Stimulated activated CD4-positive, alpha-beta T cell treated with anti-CD3 and anti-CD28 coated beads, Interleukin-4, amount 100 ng/mL, for 24 hours (primary cell): ENCODE data around the gene FGFRL1.
"Not testable (repeated sequence)": the region's sequence is repeated elsewhere in the genome, so short reads cannot be mapped to it uniquely, and the experiment has no call there.

ENCODE experiments used
- DNase-seq: peaks from one replicate; pipeline ENCODE4 v3.0.0-alpha.2; 2020

Gene FGFRL1

GRCh38 chr4:1041936-1042330 is 30.5 kb downstream of the FGFRL1 start:
- DNase-seq = no peak

- DNase-seq = no peak
Observed at GRCh38 chr4:1042352-1043055, 31.1 kb downstream of the FGFRL1 start.

- DNase-seq = no peak
Observed at GRCh38 chr4:1043162-1043561, 31.7 kb downstream of the FGFRL1 start.

- peak; percentile 36 for DNase-seq
Observed at GRCh38 chr4:1043651-1044468, 32.4 kb downstream of the FGFRL1 start.

- no peak for DNase-seq
Observed at GRCh38 chr4:1044469-1045192, 33.2 kb downstream of the FGFRL1 start.

- DNase-seq = no peak
Observed at GRCh38 chr4:1045193-1045594, 33.8 kb downstream of the FGFRL1 start.

GRCh38 chr4:1045595-1046201 is 34.3 kb downstream of the FGFRL1 start:
- no peak for DNase-seq

GRCh38 chr4:1046581-1047011 is 35.2 kb downstream of the FGFRL1 start:
- DNase-seq = not testable (repeated sequence)

GRCh38 chr4:1047106-1047975 is 35.9 kb downstream of the FGFRL1 start:
- DNase-seq = no peak

GRCh38 chr4:1047976-1048772 is 36.7 kb downstream of the FGFRL1 start:
- DNase-seq = no peak

- peak; percentile 23 for DNase-seq
Observed at GRCh38 chr4:1048773-1049590, 37.6 kb downstream of the FGFRL1 start.

GRCh38 chr4:1049591-1049905 is 38.1 kb downstream of the FGFRL1 start:
- DNase-seq = no peak

- DNase-seq = no peak
Observed at GRCh38 chr4:1050486-1051213, 39.2 kb downstream of the FGFRL1 start.

- no peak for DNase-seq
Observed at GRCh38 chr4:1051472-1051871, 40.0 kb downstream of the FGFRL1 start.

GRCh38 chr4:1052231-1052671 is 40.8 kb downstream of the FGFRL1 start:
- no peak for DNase-seq

GRCh38 chr4:1053080-1053661 is 41.7 kb downstream of the FGFRL1 start:
- DNase-seq = no peak

GRCh38 chr4:1053891-1054290 is 42.5 kb downstream of the FGFRL1 start:
- DNase-seq = not testable (repeated sequence)

GRCh38 chr4:1054696-1055242 is 43.3 kb downstream of the FGFRL1 start:
- not testable (repeated sequence) for DNase-seq

GRCh38 chr4:1055243-1055701 is 43.8 kb downstream of the FGFRL1 start:
- DNase-seq = not testable (repeated sequence)
